KMS-11 (cell line): ENCODE results near the gene LEP.
A peak's percentile ranks its signal among the peaks of the same experiment; 100 is the strongest.
"Not testable (repeated sequence)": the region's sequence is repeated elsewhere in the genome, so short reads cannot be mapped to it uniquely, and the experiment has no call there.

Experiments used
- H2AFZ ChIP-seq: fragments of 200-600 bp; sonication (generic); 2 replicates; pipeline ENCODE4 v1.6.1; 2016; ENCODE audit warnings: antibody characterized with exemption, mixed run types, low read depth
- H3K27ac ChIP-seq: fragments of 200-600 bp; sonication (generic); 2 replicates; pipeline ENCODE4 v1.6.1; 2016; ENCODE audit warnings: mild to moderate bottlenecking, mixed run types
- H3K27me3 ChIP-seq: fragments of 200-600 bp; sonication (generic); 2 replicates; pipeline ENCODE4 v1.6.1; 2017; ENCODE audit warnings: mild to moderate bottlenecking, low read depth, mixed run types, moderate library complexity; ENCODE audit not compliant: insufficient read depth
- H3K36me3 ChIP-seq: fragments of 200-600 bp; sonication (generic); 2 replicates; pipeline ENCODE4 v1.6.1; 2017; ENCODE audit warnings: mild to moderate bottlenecking, mixed run types; ENCODE audit not compliant: insufficient read depth
- H3K4me1 ChIP-seq: fragments of 200-600 bp; sonication (generic); 2 replicates; pipeline ENCODE4 v1.6.1; 2016; ENCODE audit warnings: mild to moderate bottlenecking, low read depth, mixed run types; ENCODE audit not compliant: poor library complexity, severe bottlenecking
- H3K4me2 ChIP-seq: fragments of 200-600 bp; sonication (generic); 2 replicates; pipeline ENCODE4 v1.7.0; 2016; ENCODE audit warnings: mild to moderate bottlenecking, mixed run types
- H3K4me3 ChIP-seq: fragments of 200-600 bp; sonication (generic); IDR thresholded peaks from 2 replicates; pipeline ENCODE4 v1.6.1; 2017; ENCODE audit warnings: low read depth, low read length, mixed read lengths; ENCODE audit not compliant: insufficient read depth
- H3K79me2 ChIP-seq: fragments of 200-600 bp; sonication (generic); 2 replicates; pipeline ENCODE4 v1.6.1; 2016; ENCODE audit warnings: low read depth, mixed run types; ENCODE audit not compliant: insufficient read depth
- H3K9ac ChIP-seq: fragments of 200-600 bp; sonication (generic); 2 replicates; pipeline ENCODE4 v1.6.1; 2016; ENCODE audit warnings: mild to moderate bottlenecking, mixed run types
- H4K20me1 ChIP-seq: fragments of 200-600 bp; sonication (generic); 2 replicates; pipeline ENCODE4 v1.6.1; 2016; ENCODE audit warnings: mild to moderate bottlenecking, mixed run types; ENCODE audit not compliant: insufficient read depth
- CTCF ChIP-seq: fragments of 200-600 bp; sonication (generic); conservative IDR thresholded peaks from 2 replicates; pipeline ENCODE4 v1.6.1; 2017; ENCODE audit warnings: low read depth, mild to moderate bottlenecking, antibody characterized with exemption, low read length, moderate library complexity, mixed read lengths

LEP gene

GRCh38 chr7:128234476-128235026 lies 6.5 kb upstream of the LEP start:
- Histone ChIP-seq H3K79me2 (no peaks in the 10 kb centered on the region), H4K20me1 (no peaks in the 10 kb centered on the region), H3K27ac (no peak overlapping the region), H3K4me1 (peaks cover 14% of the 10 kb centered on the region), H3K4me2 (no peak overlapping the region), H3K36me3 (no peaks in the 10 kb centered on the region), H2AFZ (no peak overlapping the region), H3K9ac (no peak overlapping the region), H3K4me3 (no peak overlapping the region), H3K27me3 (no peaks in the 10 kb centered on the region)
- TF ChIP-seq CTCF: no peak

- Histone ChIP-seq H3K27me3 (no peaks in the 10 kb centered on the region), H4K20me1 (no peaks in the 10 kb centered on the region), H3K27ac (no peak overlapping the region), H3K4me3 (no peak overlapping the region), H3K9ac (no peak overlapping the region), H3K79me2 (no peaks in the 10 kb centered on the region), H2AFZ (no peak overlapping the region), H3K36me3 (no peaks in the 10 kb centered on the region), H3K4me1 (peaks cover 14% of the 10 kb centered on the region), H3K4me2 (no peak overlapping the region)
- no peak for TF ChIP-seq CTCF
These were observed 5.6 kb upstream of the LEP start for GRCh38 chr7:128235471-128235870.

- H3K36me3 ChIP-seq: no peaks in the 10 kb centered on the region
- no peak overlapping the region for H3K4me3 ChIP-seq
- peak overlapping the region; percentile 36; the same call in 1 of the 2 replicates for H3K27ac ChIP-seq
- peak overlapping the region; percentile 2; the same call in 1 of the 2 replicates for H3K4me2 ChIP-seq
- H3K27me3 ChIP-seq: no peaks in the 10 kb centered on the region
- H4K20me1 ChIP-seq: no peaks in the 10 kb centered on the region
- TF ChIP-seq CTCF: no peak
- no peaks in the 10 kb centered on the region for H3K79me2 ChIP-seq
- peak overlapping the region; percentile 3; the same call in 1 of the 2 replicates for H3K9ac ChIP-seq
- H2AFZ ChIP-seq: peak overlapping the region; percentile 62; the same call in 1 of the 2 replicates
- H3K4me1 ChIP-seq: peaks cover 14% of the 10 kb centered on the region
These were observed 4.0 kb upstream of the LEP start for GRCh38 chr7:128236924-128237586.

GRCh38 chr7:128239146-128239545 lies 1.9 kb upstream of the LEP start:
- not testable (repeated sequence) for H3K79me2 ChIP-seq, H4K20me1 ChIP-seq, H3K27ac ChIP-seq, H3K9ac ChIP-seq, H3K4me2 ChIP-seq, H3K36me3 ChIP-seq, H3K4me3 ChIP-seq, H2AFZ ChIP-seq, H3K27me3 ChIP-seq
- peaks cover 14% of the 10 kb centered on the region for H3K4me1 ChIP-seq

GRCh38 chr7:128242661-128243060 lies 1.6 kb downstream of the LEP start:
- Histone ChIP-seq H3K9ac (no peak overlapping the region), H3K27me3 (no peaks in the 10 kb centered on the region), H3K4me2 (no peak overlapping the region), H3K36me3 (no peaks in the 10 kb centered on the region), H3K27ac (no peak overlapping the region), H3K4me3 (no peak overlapping the region), H3K79me2 (no peaks in the 10 kb centered on the region), H2AFZ (no peak overlapping the region), H4K20me1 (no peaks in the 10 kb centered on the region), H3K4me1 (peaks cover 3% of the 10 kb centered on the region)
- no peak for TF ChIP-seq CTCF
